GM23338 (cell line): ENCODE results near the gene TAGLN2.

Experiments used
- CTCF ChIP-seq, 2 experiments: fragments of 200-600 bp in 1 of 2; sonication (generic) in 1 of 2; conservative IDR thresholded peaks; 2 replicates each; pipeline versions ENCODE4 v1.5.1 to v1.6.1; 2016 to 2017; ENCODE audit warnings: antibody characterized with exemption in 2 of 2, low read depth in 2 of 2, mild to moderate bottlenecking in 2 of 2, moderate library complexity in 1 of 2
- EZH2phosphoT487 ChIP-seq: fragments of 200-600 bp; sonication (generic); IDR thresholded peaks from one replicate; pipeline ENCODE4 v1.8.1; 2018; ENCODE audit warnings: antibody characterized with exemption; ENCODE audit not compliant: unreplicated experiment
- REST ChIP-seq: IDR thresholded peaks from one replicate; pipeline ENCODE4 v1.6.1; 2018; ENCODE audit warnings: antibody characterized with exemption; ENCODE audit not compliant: unreplicated experiment

GRCh38 chr1:159919236-159919865 is 6.0 kb downstream of the TAGLN2 start:
- TF ChIP-seq CTCF (conservative IDR thresholded peaks at IDR 0.05; ENCODE audit: low read depth in 2 of 2) (no peak), EZH2phosphoT487 (no peak), REST (no peak)
